Islet of Langerhans (tissue), 1 donor: ENCODE data around the gene IVD.

Experiments
- FAIRE-seq: peaks from one replicate; lab custom pipeline; 2011; peaks lifted over from hg19 to GRCh38; lab: Jason Lieb, UNC

The IVD gene

DNA sequence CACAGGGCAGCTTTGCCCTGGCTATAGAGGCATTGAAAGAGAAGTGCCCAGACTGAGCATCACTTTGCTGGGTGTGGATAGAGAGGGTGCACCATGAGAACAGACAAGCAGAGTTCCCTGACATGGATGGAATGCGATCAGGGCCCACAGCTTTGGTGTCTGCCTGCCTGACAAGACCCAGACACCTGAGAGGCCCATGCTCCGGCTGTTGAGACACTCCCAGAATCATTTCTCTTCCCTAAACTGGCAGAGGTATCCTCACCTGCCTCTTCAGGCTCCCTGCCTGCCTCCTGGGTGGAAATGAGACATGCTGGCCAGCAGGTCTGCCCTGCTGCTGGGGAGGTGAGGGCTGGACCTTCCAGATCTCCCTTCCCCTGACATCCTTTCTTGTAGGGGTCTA is 54.8 kb downstream of the IVD start:
- FAIRE-seq: no peak

- no peak for FAIRE-seq
Observed at GRCh38 chr15:40461958-40462357, 56.4 kb downstream of the IVD start.

GRCh38 chr15:40463279-40463678 is 57.7 kb downstream of the IVD start:
- no peak for FAIRE-seq

GRCh38 chr15:40463886-40464545 is 58.4 kb downstream of the IVD start:
- no peak for FAIRE-seq

DNA sequence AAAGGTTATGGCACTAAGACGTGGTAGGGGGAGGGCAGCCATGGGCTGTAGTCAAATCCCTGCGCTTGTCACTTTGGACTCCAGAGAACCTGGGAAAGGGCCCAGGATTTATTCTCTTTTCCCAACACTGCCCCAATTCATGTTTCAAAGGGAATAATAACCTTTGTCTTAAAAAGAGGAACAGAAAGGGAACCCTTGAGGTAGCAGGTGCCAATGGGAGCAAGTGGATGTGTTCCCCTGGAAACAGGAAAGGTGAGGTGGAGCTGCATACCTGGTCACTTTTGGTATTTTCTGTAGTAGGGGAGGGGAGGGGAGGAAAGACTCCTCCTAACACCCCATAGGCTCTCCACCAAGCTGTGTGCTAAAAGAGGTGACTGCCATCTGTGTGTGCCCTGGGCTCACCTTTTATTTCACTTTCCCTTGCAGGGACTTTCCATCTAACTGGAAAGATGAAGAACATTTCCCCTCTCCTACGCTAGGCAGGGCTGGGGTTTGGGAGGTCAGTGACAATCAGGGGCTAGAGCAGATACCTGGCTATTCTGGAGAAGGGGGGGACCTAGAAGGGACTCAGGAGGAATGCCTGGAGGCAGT is 59.1 kb downstream of the IVD start:
- no peak for FAIRE-seq

DNA sequence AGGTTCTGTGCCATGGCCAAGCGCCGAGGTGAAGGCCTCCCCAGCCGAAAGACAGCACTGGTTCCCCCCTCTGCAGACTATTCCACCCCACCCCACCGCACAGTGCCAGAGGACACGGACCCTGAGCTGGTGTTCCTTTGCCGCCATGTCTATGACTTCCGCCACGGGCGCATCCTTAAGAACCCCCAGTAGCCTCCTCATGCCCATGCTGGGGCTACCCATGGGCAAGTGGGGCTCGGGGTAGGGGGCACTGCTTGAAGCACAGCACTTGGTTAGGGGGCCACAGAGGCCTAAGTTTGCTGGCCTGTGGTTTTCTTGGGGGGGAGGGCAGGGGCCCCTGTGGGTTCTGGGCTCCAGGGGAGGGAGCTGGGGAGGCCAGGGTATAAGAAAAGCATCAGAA is 60.3 kb downstream of the IVD start:
- FAIRE-seq: no peak

DNA sequence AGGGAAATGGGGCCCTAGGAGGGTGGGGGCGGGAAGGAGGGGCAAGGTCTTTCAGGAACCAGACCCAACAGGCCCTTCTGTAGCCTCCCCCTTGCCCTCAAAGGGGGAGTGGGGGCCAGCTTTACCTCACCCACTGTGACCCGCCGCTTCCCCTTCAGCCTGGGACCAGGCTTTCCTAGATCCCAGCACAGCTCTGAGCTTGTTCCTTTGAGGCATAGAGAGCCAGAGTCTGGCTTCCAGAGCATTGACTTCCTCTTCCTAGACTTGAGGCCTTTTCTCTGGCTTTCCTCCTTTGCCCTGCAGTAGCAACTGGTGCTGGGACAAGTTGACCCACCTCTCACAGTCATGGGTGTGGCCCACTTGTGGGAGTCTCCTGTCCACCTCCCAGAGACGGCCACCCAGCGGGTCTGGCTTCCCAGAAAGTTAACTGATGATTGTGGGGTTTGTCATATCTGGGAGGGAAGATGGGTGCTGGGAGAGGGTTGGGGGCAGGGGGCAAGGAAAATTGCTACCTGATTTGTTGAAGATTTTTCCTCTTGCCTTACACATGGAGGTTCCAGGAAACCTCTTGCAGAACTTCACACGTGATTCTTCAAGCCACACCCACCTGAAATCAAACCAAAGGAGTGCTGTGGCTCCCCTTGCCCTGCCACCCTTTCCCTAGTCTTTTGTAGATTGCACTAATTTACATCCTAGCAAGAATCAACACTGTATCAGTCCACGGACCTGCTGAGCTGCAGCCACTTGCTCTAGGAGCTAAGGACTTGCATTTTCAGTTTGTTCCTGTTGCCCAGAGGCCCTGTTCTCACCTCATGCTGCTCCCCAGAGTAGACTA is 61.0 kb downstream of the IVD start:
- FAIRE-seq: no peak

DNA sequence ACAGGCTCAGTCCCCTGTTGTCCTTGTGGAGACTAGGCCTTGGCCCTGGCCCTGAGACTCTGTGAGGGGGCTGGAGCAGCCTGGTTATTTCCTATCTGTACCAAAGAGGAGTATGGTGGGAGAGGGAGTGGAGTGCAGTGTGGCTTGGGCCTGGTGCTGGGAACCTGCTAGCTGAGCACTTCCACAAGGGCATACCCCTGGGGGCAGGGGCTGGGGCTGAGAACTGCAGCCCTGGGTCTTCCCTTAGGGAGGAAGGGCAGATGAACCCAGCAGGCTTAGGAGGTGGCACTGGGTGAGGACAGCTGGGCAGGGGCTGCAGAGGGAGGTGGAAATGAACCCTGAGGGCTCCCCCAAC is 61.6 kb downstream of the IVD start:
- no peak for FAIRE-seq

DNA sequence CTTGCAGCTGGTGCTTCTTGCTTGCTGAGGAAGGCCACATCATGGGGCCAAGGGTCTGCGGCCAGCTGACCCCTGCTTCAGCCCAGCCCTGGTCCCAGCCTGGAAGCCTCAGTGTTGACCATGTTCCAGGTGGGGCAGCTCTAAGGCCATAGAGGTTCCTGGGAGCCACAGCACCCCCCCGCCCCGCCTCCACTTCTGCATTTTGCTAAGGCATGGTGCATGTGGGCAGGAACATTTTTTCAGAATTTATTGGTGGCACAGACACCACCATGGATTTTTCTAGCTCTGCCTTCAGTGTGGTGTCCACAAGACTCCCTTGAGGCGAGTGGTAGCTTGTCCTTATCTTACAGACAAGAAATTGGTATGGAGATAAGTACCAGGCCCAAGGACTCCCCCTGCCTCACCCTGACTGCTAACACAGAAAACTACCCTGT is 63.3 kb downstream of the IVD start:
- no peak for FAIRE-seq

DNA sequence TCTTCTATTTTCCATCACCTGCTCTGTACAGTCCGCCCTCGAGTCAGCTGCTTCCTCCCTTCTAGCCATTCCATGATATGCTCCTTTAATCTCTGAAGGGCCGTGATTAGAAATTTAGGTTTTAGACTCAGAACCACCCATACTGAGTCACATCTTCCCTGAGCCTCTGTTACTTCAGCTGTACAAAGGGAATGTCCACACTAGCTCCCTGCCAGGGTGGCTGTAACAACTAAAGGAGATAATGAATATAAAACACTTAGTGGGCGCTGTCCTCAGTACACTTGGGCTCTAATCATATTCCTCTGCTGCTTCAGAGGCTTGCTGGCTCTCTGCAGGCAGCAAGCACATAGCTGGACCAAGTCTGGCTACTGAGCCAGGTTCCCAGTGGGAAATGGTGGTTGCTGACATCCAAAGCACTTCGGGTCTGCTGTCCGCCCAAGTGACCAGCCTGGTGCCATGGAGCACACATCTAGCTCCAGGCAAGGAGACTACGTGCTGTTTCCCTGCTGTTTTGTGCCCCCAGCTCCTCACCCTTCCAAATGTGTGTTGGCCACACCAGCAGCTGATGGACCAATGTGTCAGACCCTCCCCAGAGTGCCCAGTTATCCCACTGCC is 64.3 kb downstream of the IVD start:
- FAIRE-seq: no peak

GRCh38 chr15:40470423-40471104 is 65.0 kb downstream of the IVD start, which contains the start of gene CHST14:
TSS of gene CHST14 (plus strand) at chr15:40470984. CDS start at chr15:40471214, 230 bp downstream.
- peak; percentile 5 for FAIRE-seq
